ENCODE results near the gene SMC4.

DNA sequence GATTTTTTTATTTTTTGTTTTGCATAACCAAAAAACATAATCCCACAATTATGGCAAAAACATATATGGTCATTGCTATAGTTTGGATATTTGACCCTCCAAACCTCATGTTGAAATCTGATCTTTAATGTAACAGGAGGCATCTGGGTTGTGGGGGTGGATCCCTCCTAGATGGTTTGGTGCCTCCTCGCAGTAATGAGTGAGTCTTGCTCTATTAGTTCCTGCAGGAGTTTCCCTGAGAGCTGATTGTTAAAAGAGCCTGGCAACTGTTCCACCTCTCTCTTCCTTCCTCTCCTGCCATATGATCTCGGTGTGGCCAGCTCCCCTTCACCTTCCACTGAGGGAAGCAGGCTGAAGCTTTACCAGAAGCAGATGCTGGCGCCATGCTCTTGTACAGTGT is 83.3 kb downstream of the SMC4 start:
- no peak for TF ChIP-seq EZH2 (IDR thresholded peaks at IDR 0.05; ENCODE audit: insufficient read depth, low read length)
- TF ChIP-seq, protein P1, sequence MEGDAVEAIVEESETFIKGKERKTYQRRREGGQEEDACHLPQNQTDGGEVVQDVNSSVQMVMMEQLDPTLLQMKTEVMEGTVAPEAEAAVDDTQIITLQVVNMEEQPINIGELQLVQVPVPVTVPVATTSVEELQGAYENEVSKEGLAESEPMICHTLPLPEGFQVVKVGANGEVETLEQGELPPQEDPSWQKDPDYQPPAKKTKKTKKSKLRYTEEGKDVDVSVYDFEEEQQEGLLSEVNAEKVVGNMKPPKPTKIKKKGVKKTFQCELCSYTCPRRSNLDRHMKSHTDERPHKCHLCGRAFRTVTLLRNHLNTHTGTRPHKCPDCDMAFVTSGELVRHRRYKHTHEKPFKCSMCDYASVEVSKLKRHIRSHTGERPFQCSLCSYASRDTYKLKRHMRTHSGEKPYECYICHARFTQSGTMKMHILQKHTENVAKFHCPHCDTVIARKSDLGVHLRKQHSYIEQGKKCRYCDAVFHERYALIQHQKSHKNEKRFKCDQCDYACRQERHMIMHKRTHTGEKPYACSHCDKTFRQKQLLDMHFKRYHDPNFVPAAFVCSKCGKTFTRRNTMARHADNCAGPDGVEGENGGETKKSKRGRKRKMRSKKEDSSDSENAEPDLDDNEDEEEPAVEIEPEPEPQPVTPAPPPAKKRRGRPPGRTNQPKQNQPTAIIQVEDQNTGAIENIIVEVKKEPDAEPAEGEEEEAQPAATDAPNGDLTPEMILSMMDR (IDR thresholded peaks at IDR 0.05; ENCODE audit: insufficient read depth, low read depth, low read length): no peak
